Lower leg skin (tissue), 4 donors: ENCODE results near the gene ASB4. TPM values are rescaled to one million over a fixed set of nuclear protein-coding genes. Genes with fewer than 3 reads are reported as not detected.
"Not testable (repeated sequence)": the region's sequence is repeated elsewhere in the genome, so short reads cannot be mapped to it uniquely, and the experiment has no call there.

Experiments used
- DNase-seq, 2 donors: peaks; one replicate each; pipeline ENCODE4 v3.0.0-alpha.2; 2019; ENCODE audit warnings: low spot score in 2 of 2
- H3K4me3 ChIP-seq: fragments of 200-600 bp; sonication (generic); 2 replicates; pipeline ENCODE4 v1.5.1; 2017; ENCODE audit warnings: mild to moderate bottlenecking, low read depth; ENCODE audit not compliant: poor library complexity, severe bottlenecking
- POLR2A ChIP-seq, 2 donors: fragments of 450-650 bp; IDR thresholded peaks; one replicate each; pipeline ENCODE4 v1.6.1; 2016 to 2017; ENCODE audit warnings: antibody characterized with exemption in 2 of 2, mild to moderate bottlenecking in 1 of 2, moderate library complexity in 1 of 2
- WGBS, 2 donors: methylation state at CpG; one replicate each; pipeline ENCODE4 v1.1.5; 2018; 5-methylcytosine and 5-hydroxymethylcytosine counted together
- intact Hi-C: fragments of 100-400 bp; cut with DNase I; formaldehyde crosslinking; loops from one replicate; pipeline ENCODE4 v1.15.0; 2023; ENCODE audit warnings: low total_unique reads
- total RNA-seq, 4 donors: library from RNA; depleted of rRNA; stranded (reverse); fragments of >200 nt; gene quantifications; one replicate each; pipeline ENCODE4 v1.1.0, GENCODE V29; 2016
- TF ChIP-seq, protein P1 (sequence below), 3 donors: fragments of 450-650 bp; IDR thresholded peaks; one replicate each; pipeline ENCODE4 v1.5.1; 2016; ENCODE audit warnings: antibody characterized with exemption in 3 of 3, mild to moderate bottlenecking in 3 of 3, moderate library complexity in 2 of 3

ASB4 gene
- total RNA-seq, 4 donors from 2014 or later: 0.34 to 0.45 TPM; not detected in 2

DNA sequence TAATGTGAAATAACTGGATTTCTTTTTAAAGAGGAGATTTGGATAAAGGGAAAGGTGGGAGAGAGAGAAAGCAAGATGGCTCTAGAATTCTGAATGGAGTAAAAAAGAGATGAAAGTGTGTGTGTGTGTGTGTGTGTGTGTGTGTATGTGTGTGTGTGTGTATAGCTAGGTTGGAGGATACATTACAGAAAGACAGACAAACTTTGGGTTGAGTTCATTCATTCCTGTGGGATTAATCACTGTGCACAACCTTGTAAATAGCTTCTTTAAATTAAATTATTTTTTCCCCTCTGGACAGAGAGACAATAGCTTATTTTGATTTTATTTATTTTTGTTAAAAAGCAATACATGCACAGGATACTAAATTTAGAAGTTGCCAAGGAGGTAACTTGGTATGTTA lies 7.5 kb downstream of the ASB4 start:
- intact Hi-C loops: no loop called here
- H3K4me3 ChIP-seq: no peak overlapping the region
- DNase-seq: no peak
- TF ChIP-seq, protein P1, sequence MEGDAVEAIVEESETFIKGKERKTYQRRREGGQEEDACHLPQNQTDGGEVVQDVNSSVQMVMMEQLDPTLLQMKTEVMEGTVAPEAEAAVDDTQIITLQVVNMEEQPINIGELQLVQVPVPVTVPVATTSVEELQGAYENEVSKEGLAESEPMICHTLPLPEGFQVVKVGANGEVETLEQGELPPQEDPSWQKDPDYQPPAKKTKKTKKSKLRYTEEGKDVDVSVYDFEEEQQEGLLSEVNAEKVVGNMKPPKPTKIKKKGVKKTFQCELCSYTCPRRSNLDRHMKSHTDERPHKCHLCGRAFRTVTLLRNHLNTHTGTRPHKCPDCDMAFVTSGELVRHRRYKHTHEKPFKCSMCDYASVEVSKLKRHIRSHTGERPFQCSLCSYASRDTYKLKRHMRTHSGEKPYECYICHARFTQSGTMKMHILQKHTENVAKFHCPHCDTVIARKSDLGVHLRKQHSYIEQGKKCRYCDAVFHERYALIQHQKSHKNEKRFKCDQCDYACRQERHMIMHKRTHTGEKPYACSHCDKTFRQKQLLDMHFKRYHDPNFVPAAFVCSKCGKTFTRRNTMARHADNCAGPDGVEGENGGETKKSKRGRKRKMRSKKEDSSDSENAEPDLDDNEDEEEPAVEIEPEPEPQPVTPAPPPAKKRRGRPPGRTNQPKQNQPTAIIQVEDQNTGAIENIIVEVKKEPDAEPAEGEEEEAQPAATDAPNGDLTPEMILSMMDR (IDR thresholded peaks at IDR 0.05): no peak
- no peak for TF ChIP-seq POLR2A (IDR thresholded peaks at IDR 0.05)

DNA sequence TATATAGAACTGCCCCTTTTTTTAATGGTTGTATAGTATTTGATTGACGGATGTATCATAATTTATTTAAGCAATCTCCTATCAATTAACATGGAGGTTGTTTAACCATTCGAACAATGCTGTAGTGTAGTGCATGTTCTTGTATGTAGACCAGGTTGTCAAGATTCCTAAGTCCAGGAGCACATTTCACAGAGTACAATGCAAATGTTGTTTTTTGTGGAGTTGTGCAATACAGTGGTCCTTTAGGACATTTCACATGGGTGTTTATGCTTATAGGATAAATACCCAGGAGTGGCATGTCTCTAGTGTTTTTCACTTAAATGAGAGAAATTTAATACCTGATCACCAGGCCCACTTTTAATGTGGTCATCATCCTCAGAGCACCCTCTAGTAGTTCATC lies 8.1 kb downstream of the ASB4 start:
- intact Hi-C loops: no loop called here
- no peak overlapping the region for H3K4me3 ChIP-seq
- no peak for DNase-seq
- TF ChIP-seq, protein P1 (IDR thresholded peaks at IDR 0.05): no peak
- TF ChIP-seq POLR2A (IDR thresholded peaks at IDR 0.05): no peak
- WGBS, 2 donors: 91 to 94% methylated on average over 2 of the region's 2 CpGs

DNA sequence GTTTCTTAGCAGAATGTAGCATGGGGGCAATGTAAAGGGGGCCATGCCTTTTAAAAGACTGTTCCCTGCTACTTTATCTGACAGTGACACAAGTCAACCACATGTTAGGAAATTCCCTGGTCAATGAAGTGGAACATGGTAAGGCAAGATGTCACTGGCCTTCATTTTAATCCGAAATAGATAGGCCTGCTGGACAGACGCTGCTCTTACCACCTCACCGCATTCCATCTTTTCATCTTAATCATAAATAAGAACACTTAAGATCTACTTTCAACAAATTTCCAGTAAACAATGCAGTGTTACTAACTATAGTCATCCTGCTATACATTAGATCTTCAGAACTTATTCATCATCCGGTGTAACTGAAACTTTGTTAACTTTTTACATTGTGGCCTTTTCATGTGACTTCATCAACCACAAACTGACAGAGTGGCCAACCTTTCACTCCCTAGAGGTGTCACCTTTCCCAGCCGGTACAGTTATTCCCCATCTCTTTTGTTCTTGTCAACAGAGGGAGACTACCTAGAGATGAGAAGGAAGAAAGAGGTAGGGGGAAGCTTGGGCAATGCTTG lies 15.6 kb downstream of the ASB4 start:
- TF ChIP-seq POLR2A (IDR thresholded peaks at IDR 0.05): no peak
- no peak for DNase-seq
- 70 to 87% methylated on average over 5 of the region's 5 CpGs for WGBS, 2 donors
- no peak overlapping the region for H3K4me3 ChIP-seq
- intact Hi-C loops: no loop called here

DNA sequence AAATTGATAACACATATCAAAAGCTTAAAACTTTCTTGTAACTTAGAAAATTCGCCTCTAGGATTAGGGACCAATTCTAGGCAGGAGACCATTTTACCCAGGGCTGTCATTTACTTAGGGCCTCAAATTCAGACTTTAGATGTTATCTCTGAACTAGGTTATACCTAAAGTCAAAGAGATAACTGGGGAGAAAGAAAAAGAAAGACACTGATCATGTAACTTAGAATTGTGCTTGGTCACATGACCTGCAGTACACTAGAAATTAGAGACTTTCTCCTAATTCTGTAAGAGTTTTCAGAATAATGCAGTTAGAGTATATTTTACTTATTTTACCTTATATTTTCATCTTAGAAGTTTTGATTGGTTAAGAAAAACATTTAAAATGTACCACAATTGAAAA lies 16.7 kb downstream of the ASB4 start:
- intact Hi-C loops: no loop called here
- no peak for DNase-seq
- TF ChIP-seq POLR2A (IDR thresholded peaks at IDR 0.05): no peak
- TF ChIP-seq, protein P1 (IDR thresholded peaks at IDR 0.05): no peak
- no peak overlapping the region for H3K4me3 ChIP-seq
- 83 to 96% methylated on average over 1 of the region's 1 CpG for WGBS, 2 donors

DNA sequence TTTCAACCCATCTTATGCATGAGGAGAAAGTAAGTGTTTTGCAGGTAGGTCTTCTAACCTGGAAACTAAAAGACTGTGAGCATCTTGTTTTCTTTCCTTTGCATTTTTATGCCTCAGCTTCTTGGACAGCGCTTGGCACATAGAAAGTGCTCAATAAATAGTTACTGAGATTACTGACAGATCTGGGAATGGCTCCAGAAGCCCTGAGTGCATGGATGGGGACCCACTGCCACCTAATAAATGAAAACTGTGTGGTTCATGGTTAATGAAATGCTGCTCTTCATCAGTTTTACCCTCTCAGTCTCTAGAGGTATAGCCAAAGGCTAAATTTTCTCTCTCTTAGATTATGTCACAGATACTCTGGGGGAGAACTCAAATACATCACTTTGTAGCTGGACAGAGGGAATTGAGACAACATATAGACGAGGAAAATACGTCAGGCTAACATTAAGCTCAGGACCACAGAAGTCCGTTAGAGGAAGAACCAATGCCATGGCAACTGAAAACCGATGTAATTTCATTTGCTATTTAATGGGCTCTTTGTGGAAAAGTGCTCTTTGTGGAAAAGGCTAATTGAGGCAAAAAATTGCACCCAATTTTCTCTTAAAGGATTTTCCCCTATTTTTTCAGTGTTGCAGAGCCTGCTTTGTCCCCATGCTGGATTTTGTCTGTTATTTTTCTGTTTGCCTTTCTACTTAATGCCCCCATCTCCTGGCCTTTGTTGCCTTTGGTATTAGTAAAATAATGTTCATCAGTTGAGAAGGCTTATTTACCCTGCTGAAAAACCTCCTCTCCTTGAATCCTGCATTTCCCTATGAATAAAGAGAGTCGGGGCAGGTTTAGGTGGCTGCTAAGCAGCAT lies 17.8 kb downstream of the ASB4 start:
- TF ChIP-seq, protein P1 (IDR thresholded peaks at IDR 0.05): no peak
- no peak for TF ChIP-seq POLR2A (IDR thresholded peaks at IDR 0.05)
- intact Hi-C loops: no loop called here
- no peak overlapping the region for H3K4me3 ChIP-seq
- DNase-seq: no peak
- WGBS, 2 donors: 73 to 82% methylated on average over 6 of the region's 6 CpGs

DNA sequence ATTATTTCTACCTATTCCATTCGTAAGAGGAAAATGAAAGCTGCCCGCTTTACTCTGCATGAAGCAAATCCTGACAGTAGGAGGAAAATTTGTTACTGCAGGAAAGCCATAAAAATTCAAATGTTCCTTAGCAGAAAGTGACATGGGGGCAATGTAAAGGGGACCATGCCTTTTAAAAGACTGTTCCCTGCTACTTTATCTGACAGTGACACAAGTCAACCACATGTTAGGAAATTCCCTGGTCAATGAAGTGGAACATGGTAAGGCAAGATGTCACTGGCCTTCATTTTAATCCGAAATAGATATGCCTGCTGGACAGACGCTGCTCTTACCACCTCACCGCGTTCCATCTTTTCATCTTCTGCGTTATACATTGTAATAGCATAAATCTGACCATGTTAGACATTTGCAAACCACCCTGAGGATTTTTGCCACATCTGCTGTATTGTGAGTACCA lies 18.4 kb downstream of the ASB4 start:
- H3K4me3 ChIP-seq, DNase-seq, intact Hi-C loops: not testable (repeated sequence)
- WGBS, 2 donors: 80 to 91% methylated on average over 7 of the region's 7 CpGs
